H1 (cell line): ENCODE measurements around the gene CYB561D2. TPM values are rescaled to one million over a fixed set of nuclear protein-coding genes. Genes with fewer than 3 reads are reported as not detected.
A peak's percentile ranks its signal among the peaks of the same experiment; 100 is the strongest.

Experiments
- ASH2L ChIP-seq: fragments of 200-600, 300-600 bp; sonication (generic); IDR thresholded peaks from one replicate; pipeline ENCODE4 v1.7.1; 2017; ENCODE audit warnings: low read length
- ATF3 ChIP-seq: IDR thresholded peaks from 2 replicates; pipeline ENCODE4 v1.6.1; 2011; ENCODE audit warnings: low read depth, mild to moderate bottlenecking, low read length; ENCODE audit not compliant: insufficient read depth
- BACH1 ChIP-seq: IDR thresholded peaks from 2 replicates; pipeline ENCODE4 v1.6.1; 2012; ENCODE audit warnings: low read length, improper control_type of control experiment
- CBX5 ChIP-seq: fragments of 300-800, 300-1000 bp; sonication (generic); IDR thresholded peaks from 2 replicates; pipeline ENCODE4 v1.7.1; 2016; ENCODE audit warnings: antibody characterized with exemption, low read length, low read depth
- CHD2 ChIP-seq: IDR thresholded peaks from 2 replicates; pipeline ENCODE4 v1.6.1; 2012; ENCODE audit warnings: low read length, improper control_type of control experiment
- CREB1 ChIP-seq: IDR thresholded peaks from 2 replicates; pipeline ENCODE4 v1.6.1; 2012; ENCODE audit warnings: inconsistent platforms
- CTBP2 ChIP-seq: IDR thresholded peaks from 2 replicates; pipeline ENCODE4 v1.7.0; 2011; ENCODE audit warnings: borderline replicate concordance, mild to moderate bottlenecking, moderate library complexity, mixed read lengths, low read length; ENCODE audit not compliant: insufficient read depth, insufficient read length
- E2F6 ChIP-seq: IDR thresholded peaks from 2 replicates; pipeline ENCODE4 v1.6.1; 2012; ENCODE audit warnings: inconsistent platforms
- HDAC2 ChIP-seq, 2 experiments: fragments of 300-600 bp in 1 of 2; sonication (generic) in 1 of 2; IDR thresholded peaks; 2 replicates each; pipeline ENCODE4 v1.6.1; 2011 to 2012; ENCODE audit warnings: low read depth in 2 of 2, low read length in 2 of 2, mild to moderate bottlenecking in 2 of 2, moderate library complexity in 2 of 2, borderline replicate concordance in 1 of 2, inconsistent platforms in 1 of 2
- KDM5A ChIP-seq: fragments of 200-600 bp; IDR thresholded peaks from 2 replicates; pipeline ENCODE4 v1.7.1; 2012; ENCODE audit warnings: mild to moderate bottlenecking, low read length, inconsistent platforms, mixed read lengths
- PHF8 ChIP-seq: fragments of 200-600 bp; sonication (generic); conservative IDR thresholded peaks from 2 replicates; pipeline ENCODE4 v1.7.1; 2012; ENCODE audit warnings: low read depth, mild to moderate bottlenecking, inconsistent platforms, low read length, moderate library complexity
- POLR2A ChIP-seq, 2 experiments: IDR thresholded peaks; 1 replicate in 1 of 2; 2 replicates in 1 of 2; pipeline ENCODE4 v1.6.1; 2011; ENCODE audit warnings: low read depth in 2 of 2, low read length in 2 of 2, mild to moderate bottlenecking in 2 of 2; ENCODE audit errors: control extremely low read depth in 1 of 2
- RNF2 ChIP-seq: fragments of 200-900, 300-1000 bp; sonication (generic); IDR thresholded peaks from 2 replicates; pipeline ENCODE4 v1.7.1; 2016; ENCODE audit warnings: borderline replicate concordance, low read depth, mild to moderate bottlenecking, antibody characterized with exemption, low read length; ENCODE audit not compliant: poor library complexity, severe bottlenecking; ENCODE audit errors: missing control alignments
- SAP30 ChIP-seq: fragments of 300-600 bp; sonication (generic); IDR thresholded peaks from 2 replicates; pipeline ENCODE4 v1.7.1; 2012; ENCODE audit warnings: low read length, moderate library complexity, mild to moderate bottlenecking, inconsistent platforms; ENCODE audit not compliant: insufficient read depth, insufficient replicate concordance
- SIN3A ChIP-seq, 2 experiments: IDR thresholded peaks in 1 of 2; conservative IDR thresholded peaks in 1 of 2; 2 replicates each; pipeline ENCODE4 v1.6.1; 2011 to 2012; ENCODE audit warnings: low read length in 2 of 2, improper control_type of control experiment in 1 of 2, low read depth in 1 of 2, mild to moderate bottlenecking in 1 of 2
- SP2 ChIP-seq: IDR thresholded peaks from 2 replicates; pipeline ENCODE4 v1.6.1; 2012; ENCODE audit warnings: mild to moderate bottlenecking, low read length, inconsistent platforms
- TAF1 ChIP-seq: IDR thresholded peaks from 2 replicates; pipeline ENCODE4 v1.6.1; 2011; ENCODE audit warnings: mild to moderate bottlenecking, low read depth, low read length
- YY1 ChIP-seq: IDR thresholded peaks from 2 replicates; pipeline ENCODE4 v1.6.1; 2011; ENCODE audit warnings: low read depth, mild to moderate bottlenecking, low read length
- ZNF274 ChIP-seq: IDR thresholded peaks from 2 replicates; pipeline ENCODE4 v1.7.0; 2012; ENCODE audit warnings: low read length, borderline replicate concordance; ENCODE audit errors: extremely low read depth
- polyA plus RNA-seq, 7 experiments: library from polyadenylated mRNA; depleted of rRNA in 3 of 7; stranded (reverse) in 5 of 7; unstranded in 2 of 7; fragments of >200 nt in 5 of 7; fragments of 200-250 nt in 2 of 7; gene quantifications; 1 replicate in 5 of 7; 2 replicates in 1 of 7; 4 replicates in 1 of 7; pipeline versions ENCODE4 v1.2.1 to v1.2.3, GENCODE V29; 2011 to 2013; ENCODE audit warnings: missing spikeins in 2 of 7, mixed read lengths in 2 of 7
- total RNA-seq: library from RNA; stranded (reverse); fragmentation: NEBNext Ultra II Directional; extraction: Animal tissue kit (Norgen Biotek cat#: 25700); gene quantifications from 2 replicates; pipeline ENCODE4 v1.2.1, GENCODE V29; 2021
- TF ChIP-seq, protein P1 (sequence below): IDR thresholded peaks from 2 replicates; pipeline ENCODE4 v1.6.1; 2012; ENCODE audit warnings: inconsistent platforms

Gene CYB561D2
- total and polyA plus RNA-seq, 2 of the 8 experiments (the other 6 are each of a cell fraction or from before 2014, with no cell fraction given), result 9.8 to 34.0 TPM

GRCh38 chr3:50350527-50351322 is at the start of gene CYB561D2, which contains the start of gene NPRL2 (continued):
- TF ChIP-seq CBX5, result no peak
- TF ChIP-seq ASH2L, result peak; percentile 88
- no peak for TF ChIP-seq RNF2
- TF ChIP-seq CTBP2, result no peak
- TF ChIP-seq TAF1, result peak; percentile 51; the same call in 1 of the 2 replicates
- peak; percentile 83 for TF ChIP-seq PHF8
- TF ChIP-seq KDM5A, result no peak
- no peak for TF ChIP-seq ZNF274
- TF ChIP-seq YY1, result no peak
- peak in 1 of 2 experiments; percentile 59; a peak in 2 of 3 replicates for TF ChIP-seq POLR2A (IDR thresholded peaks at IDR 0.05; ENCODE audit: control extremely low read depth in 1 of 2, low read depth in 2 of 2, low read length in 2 of 2)
- peak; percentile 88 for TF ChIP-seq CREB1
- TF ChIP-seq SIN3A (conservative IDR thresholded peaks at IDR 0.05 in 1 of 2, IDR thresholded peaks at IDR 0.05 in 1 of 2; ENCODE audit: low read depth in 1 of 2, low read length in 2 of 2), result peak; percentile 21 to 95; a peak in 2 of 4 replicates
- 0 out of 2 replicates have a peak, but pooled peaks have one; percentile 19 for TF ChIP-seq BACH1
- TF ChIP-seq HDAC2 (IDR thresholded peaks at IDR 0.05; ENCODE audit: borderline replicate concordance in 1 of 2, low read depth in 2 of 2, low read length in 2 of 2), result peak; percentile 55 to 92; a peak in 1 of 4 replicates
- TF ChIP-seq, protein P1, sequence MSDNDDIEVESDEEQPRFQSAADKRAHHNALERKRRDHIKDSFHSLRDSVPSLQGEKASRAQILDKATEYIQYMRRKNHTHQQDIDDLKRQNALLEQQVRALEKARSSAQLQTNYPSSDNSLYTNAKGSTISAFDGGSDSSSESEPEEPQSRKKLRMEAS, result peak; percentile 93
- peak; percentile 84 for TF ChIP-seq SAP30
- no peak for TF ChIP-seq SP2
- TF ChIP-seq ATF3, result peak; percentile 59; the same call in 1 of the 2 replicates
- peak; percentile 96 for TF ChIP-seq E2F6
- TF ChIP-seq CHD2, result 0 out of 2 replicates have a peak, but pooled peaks have one; percentile 21
